ENCODE data around the gene OR4C3.

DNA sequence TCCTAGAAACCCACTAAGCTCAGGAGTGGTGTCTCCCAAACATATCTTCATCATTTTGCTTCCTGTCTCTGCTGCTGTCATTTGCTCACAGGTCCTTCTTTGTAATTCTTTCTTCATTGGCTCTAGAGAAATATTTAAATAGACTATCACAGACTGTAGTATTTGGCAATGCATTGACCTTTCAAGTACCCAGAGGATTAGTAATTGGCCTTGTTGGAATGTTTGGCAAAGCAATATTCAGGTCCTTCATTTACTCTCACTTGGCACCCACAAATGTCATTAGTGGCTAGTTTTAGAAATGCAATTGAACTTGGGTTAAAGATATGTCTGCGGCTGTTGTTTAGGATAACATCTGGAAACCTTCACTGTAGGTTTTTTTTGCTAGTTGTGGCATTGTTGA is 30.0 kb downstream of the OR4C3 start:
- TF ChIP-seq FOXM1 (IDR thresholded peaks at IDR 0.05; ENCODE audit: borderline replicate concordance) (no peak), SP1 (IDR thresholded peaks at IDR 0.05) (no peak), NFRKB (IDR thresholded peaks at IDR 0.05) (no peak), TARDBP (IDR thresholded peaks at IDR 0.05) (no peak), SUZ12 (IDR thresholded peaks at IDR 0.05) (no peak), HDGF (IDR thresholded peaks at IDR 0.05; ENCODE audit: borderline replicate concordance) (no peak), BHLHE40 (IDR thresholded peaks at IDR 0.05; ENCODE audit: borderline replicate concordance) (no peak), ZNF384 (IDR thresholded peaks at IDR 0.05) (no peak)
- TF ChIP-seq, protein P1, sequence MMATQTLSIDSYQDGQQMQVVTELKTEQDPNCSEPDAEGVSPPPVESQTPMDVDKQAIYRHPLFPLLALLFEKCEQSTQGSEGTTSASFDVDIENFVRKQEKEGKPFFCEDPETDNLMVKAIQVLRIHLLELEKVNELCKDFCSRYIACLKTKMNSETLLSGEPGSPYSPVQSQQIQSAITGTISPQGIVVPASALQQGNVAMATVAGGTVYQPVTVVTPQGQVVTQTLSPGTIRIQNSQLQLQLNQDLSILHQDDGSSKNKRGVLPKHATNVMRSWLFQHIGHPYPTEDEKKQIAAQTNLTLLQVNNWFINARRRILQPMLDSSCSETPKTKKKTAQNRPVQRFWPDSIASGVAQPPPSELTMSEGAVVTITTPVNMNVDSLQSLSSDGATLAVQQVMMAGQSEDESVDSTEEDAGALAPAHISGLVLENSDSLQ (IDR thresholded peaks at IDR 0.05), result no peak
